ENCODE measurements around the gene OR2K2.

- no peak for TF ChIP-seq EZH2 (IDR thresholded peaks at IDR 0.05; ENCODE audit: borderline replicate concordance, low read depth, low read length, severe bottlenecking)
- no peak for TF ChIP-seq MYC (IDR thresholded peaks at IDR 0.05; ENCODE audit: low read depth, low read length)
- TF ChIP-seq CTCF (IDR thresholded peaks at IDR 0.05; ENCODE audit: extremely low read depth in 1 of 2, insufficient read depth in 1 of 2, low read depth in 1 of 2, low read length in 2 of 2): no peak
- TF ChIP-seq, protein P1, sequence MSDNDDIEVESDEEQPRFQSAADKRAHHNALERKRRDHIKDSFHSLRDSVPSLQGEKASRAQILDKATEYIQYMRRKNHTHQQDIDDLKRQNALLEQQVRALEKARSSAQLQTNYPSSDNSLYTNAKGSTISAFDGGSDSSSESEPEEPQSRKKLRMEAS (IDR thresholded peaks at IDR 0.05; ENCODE audit: insufficient read depth, insufficient read length): no peak
- no peak for TF ChIP-seq POLR2A (IDR thresholded peaks at IDR 0.05; ENCODE audit: low read depth, low read length)
- TF ChIP-seq FOS (IDR thresholded peaks at IDR 0.05; ENCODE audit: borderline replicate concordance, insufficient read depth, low read length): peak; percentile 79
- no peak for TF ChIP-seq POLR2AphosphoS5 (IDR thresholded peaks at IDR 0.05; ENCODE audit: insufficient read depth, low read depth, low read length)
Observed at GRCh38 chr9:111356481-111357244, 26.6 kb upstream of the OR2K2 start.
